Measurements from ENCODE around the gene RABL6. TPM values are rescaled to one million over a fixed set of nuclear protein-coding genes. Genes with fewer than 3 reads are reported as not detected.
"Not testable (repeated sequence)": the region's sequence is repeated elsewhere in the genome, so short reads cannot be mapped to it uniquely, and the experiment has no call there.

The RABL6 gene
- total RNA-seq = 91.0 TPM

GRCh38 chr9:136807281-136808074, at the start of gene RABL6:
Gene RABL6 (plus strand): TSS chr9:136807948. CDS start chr9:136808197, 249 bp downstream.
- DNase-seq (ENCODE audit: low spot score) = peak; percentile 78

GRCh38 chr9:136759001-136759400, 48.7 kb upstream of the RABL6 start:
- no peak for DNase-seq (ENCODE audit: low spot score)

GRCh38 chr9:136759436-136760325, 48.1 kb upstream of the RABL6 start:
- DNase-seq (ENCODE audit: low spot score) = no peak

GRCh38 chr9:136760424-136760823, 47.3 kb upstream of the RABL6 start:
- no peak for DNase-seq (ENCODE audit: low spot score)

- DNase-seq (ENCODE audit: low spot score) = peak; percentile 41
Observed at GRCh38 chr9:136760834-136761544, 46.8 kb upstream of the RABL6 start.

- no peak for DNase-seq (ENCODE audit: low spot score)
Observed at GRCh38 chr9:136761545-136761981, 46.2 kb upstream of the RABL6 start.

- no peak for DNase-seq (ENCODE audit: low spot score)
Observed at GRCh38 chr9:136762221-136762691, 45.5 kb upstream of the RABL6 start.

- DNase-seq (ENCODE audit: low spot score) = no peak
Observed at GRCh38 chr9:136762915-136763648, 44.7 kb upstream of the RABL6 start.

- DNase-seq (ENCODE audit: low spot score) = no peak
Observed at GRCh38 chr9:136763649-136764035, 44.1 kb upstream of the RABL6 start.

- no peak for DNase-seq (ENCODE audit: low spot score)
Observed at GRCh38 chr9:136764301-136764891, 43.4 kb upstream of the RABL6 start, which contains the start of gene LCN15. Gene LCN15 (minus strand): TSS chr9:136764518. CDS start chr9:136764488, 30 bp downstream.

- DNase-seq (ENCODE audit: low spot score) = no peak
Observed at GRCh38 chr9:136765041-136765440, 42.7 kb upstream of the RABL6 start.

GRCh38 chr9:136765745-136766409, 41.9 kb upstream of the RABL6 start:
- DNase-seq (ENCODE audit: low spot score) = not testable (repeated sequence)

GRCh38 chr9:136766410-136767120, 41.2 kb upstream of the RABL6 start:
- DNase-seq (ENCODE audit: low spot score) = peak; percentile 74

- DNase-seq (ENCODE audit: low spot score) = peak; percentile 31
Observed at GRCh38 chr9:136769710-136770191, 38.0 kb upstream of the RABL6 start.

- DNase-seq (ENCODE audit: low spot score) = no peak
Observed at GRCh38 chr9:136771907-136772415, 35.8 kb upstream of the RABL6 start.

GRCh38 chr9:136773386-136774044, 34.2 kb upstream of the RABL6 start:
- no peak for DNase-seq (ENCODE audit: low spot score)

- no peak for DNase-seq (ENCODE audit: low spot score)
Observed at GRCh38 chr9:136774416-136775045, 33.2 kb upstream of the RABL6 start.

- no peak for DNase-seq (ENCODE audit: low spot score)
Observed at GRCh38 chr9:136775191-136775590, 32.6 kb upstream of the RABL6 start.
